CD4-positive, alpha-beta T cell treated with Interleukin-2 at 100 ng/mL for 4 hours (primary cell): Measurements from ENCODE around the gene SLC13A5.
"Not testable (repeated sequence)": the region's sequence is repeated elsewhere in the genome, so short reads cannot be mapped to it uniquely, and the experiment has no call there.

Source experiments
- DNase-seq: peaks from one replicate; pipeline ENCODE4 v3.0.0-alpha.2; 2020; ENCODE audit warnings: low spot score

The SLC13A5 gene

DNA sequence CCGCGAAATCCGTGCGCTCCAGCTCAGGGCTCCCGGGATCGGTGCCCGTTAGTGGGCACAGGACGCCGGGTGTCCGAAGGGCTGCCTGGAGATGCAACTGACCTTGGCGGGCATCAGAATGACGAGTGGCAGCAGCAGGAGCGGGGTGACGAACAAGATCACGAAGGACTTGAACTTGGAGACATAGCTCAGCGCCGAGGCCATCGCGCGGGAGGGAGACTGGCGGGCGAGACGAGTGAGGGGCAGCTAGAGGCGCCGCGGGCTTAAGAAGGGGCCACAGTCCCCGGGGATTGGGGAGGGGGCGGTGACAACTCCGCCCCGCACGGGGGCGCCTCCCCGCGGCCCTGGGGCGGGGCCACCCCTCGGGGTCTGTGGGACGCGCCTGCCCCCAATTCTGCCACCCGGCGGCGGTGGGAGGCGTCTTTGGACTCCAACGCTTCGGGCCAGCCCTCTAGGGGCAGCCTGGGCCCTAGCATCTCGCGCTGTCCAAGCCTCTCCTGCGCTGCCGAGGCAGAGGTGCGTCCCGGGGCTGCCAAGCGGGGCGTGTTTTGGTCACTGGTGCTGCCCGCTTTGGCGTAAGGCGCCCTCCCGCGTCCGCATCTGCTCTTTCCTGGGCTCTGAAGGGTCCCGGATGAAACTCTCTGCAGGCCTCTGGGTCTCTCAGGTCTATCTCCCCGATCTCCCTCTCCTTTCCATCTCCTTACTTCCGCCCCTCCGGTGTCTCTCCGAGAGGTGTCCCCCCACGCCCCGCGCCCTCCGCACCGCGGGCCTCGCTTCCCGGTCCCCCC, at the start of gene SLC13A5:
TSS of gene SLC13A5 (minus strand) at position 240 of the 788 bp plus-strand sequence. CDS start at position 204, 36 bp downstream.
- no peak for DNase-seq

DNA sequence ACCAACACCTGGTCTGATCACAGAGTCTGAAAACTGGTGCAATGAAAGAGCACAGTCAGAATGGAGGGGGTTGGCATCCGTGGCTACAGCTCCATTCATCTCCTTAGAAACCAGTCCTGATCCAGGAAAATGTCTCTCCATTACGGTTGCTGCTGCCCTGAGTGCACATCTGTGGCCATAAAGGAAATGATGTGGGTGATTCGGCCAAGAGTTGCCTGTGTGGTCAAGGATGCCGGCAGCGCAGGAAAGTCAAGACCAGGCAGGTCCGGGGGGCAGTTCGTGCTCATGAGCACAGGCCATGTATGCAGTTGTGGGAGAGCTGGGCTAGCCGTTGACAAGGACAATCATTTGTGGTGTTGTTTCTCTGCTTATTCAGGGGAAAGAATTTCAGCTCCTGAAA, 48.6 kb upstream of the SLC13A5 start:
- no peak for DNase-seq

DNA sequence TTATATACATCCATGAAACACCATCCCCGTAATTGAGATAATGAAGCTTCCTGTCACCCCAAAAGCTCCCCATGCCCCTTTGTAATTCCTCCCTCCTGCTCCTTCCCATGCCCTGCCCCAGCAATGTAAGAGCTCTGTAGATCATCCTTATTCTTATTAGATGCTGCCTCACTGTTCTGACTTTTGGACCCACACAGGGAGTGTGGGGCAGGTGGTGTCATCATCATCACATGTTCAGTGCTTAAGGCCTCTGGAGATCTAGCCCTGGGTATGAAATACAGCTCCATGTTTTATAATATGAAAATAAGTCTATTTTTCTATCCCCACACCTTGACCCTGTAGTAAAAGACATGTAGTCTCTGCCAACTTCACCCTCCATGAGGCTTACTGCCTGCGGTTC, 44.6 kb upstream of the SLC13A5 start:
- no peak for DNase-seq

DNA sequence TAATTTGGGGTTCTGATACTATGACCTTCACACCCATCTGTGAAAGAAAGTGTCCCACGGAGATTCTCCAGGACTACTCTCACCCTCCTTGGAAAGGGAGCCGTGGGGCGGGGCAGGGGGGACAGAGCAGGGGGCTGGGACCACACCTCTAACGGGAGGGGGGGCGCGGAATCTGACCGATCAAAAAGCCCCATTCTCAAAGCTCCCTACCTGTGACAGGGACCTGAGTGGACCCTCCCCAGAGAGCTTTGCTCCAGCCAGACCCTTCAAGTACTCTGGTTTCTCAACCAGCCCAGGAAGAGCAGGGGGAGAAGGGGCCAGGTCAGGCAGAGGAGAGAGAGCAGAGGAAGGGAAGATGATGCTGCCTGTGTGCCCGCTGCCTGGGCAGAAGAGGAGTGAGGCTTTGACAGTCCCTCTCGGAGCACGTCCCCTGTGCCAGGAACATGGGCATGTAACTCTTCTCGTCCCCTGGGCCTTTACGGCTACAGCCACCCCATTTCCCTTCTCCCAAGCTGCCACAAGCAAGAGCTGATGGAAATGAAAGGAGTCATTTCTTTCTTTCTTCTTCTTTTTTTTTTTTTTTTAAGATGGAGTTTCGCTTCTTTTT, 43.4 kb upstream of the SLC13A5 start:
- DNase-seq = no peak

- DNase-seq = peak; percentile 65
Observed at GRCh38 chr17:6755731-6756184, 42.6 kb upstream of the SLC13A5 start, which contains the start of gene XAF1. XAF1 (plus strand) TSS chr17:6756046; CDS start chr17:6756079, 33 bp downstream.

DNA sequence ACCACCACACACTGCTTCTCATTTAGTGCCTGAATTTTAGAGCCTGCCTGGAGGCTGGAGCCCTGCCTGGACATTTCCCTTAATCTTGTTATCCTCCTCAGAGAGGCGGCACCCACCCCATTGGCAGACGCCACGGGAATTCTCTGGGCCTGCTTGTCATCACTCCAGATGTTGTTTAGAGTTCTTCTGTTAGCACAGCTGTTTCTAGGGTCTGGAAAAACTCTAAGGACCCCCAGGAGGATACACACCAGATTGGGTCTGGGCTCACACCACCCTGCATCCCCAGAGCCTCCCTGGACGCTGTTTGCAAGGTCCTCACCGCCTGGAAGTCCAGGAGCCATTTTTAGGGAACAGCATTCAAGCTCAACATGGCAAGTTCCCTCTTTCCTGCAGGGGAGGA, 42.1 kb upstream of the SLC13A5 start:
- no peak for DNase-seq

DNA sequence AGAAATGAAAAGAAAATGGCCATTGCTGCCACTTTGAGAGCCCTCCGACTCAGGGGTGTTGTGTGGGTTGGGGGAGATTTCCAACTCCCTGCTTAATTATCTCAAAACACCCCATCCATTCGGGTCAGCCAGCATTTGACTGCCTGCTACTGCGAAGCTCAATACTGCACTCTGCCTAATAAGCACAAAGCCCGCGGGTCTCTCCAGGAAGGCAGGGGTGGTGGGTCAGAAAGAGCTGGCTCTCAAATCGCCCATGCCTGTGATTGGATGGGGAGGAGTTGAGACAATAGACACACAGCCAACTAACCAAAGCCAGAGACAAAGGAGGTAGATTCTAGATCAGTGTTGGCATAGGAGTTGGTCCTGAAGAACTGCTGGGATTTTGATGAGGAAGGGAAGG, 40.4 kb upstream of the SLC13A5 start:
- DNase-seq = no peak

DNA sequence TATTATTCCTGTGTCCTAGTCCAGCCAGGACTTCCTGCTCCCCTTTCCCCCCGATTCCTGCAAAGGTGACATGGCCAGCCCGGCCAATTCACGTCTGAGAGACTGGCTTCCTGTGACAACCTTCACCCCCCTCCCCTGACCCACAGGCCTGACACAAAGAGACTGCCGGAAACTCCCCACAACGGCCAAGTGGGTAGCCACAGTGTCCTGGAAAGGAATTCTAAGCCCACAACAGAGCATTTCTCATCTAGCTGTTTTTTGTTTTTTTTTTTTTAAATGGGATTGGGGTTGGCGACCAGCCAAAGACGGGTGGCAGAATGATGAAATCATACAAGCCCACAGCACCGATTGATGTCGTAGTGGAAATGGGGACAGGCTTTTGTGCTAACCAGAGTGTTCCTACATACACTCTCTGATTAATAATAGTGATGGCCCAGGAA, 39.9 kb upstream of the SLC13A5 start:
- peak; percentile 60 for DNase-seq

GRCh38 chr17:6752068-6752909, 39.1 kb upstream of the SLC13A5 start:
- no peak for DNase-seq

DNA sequence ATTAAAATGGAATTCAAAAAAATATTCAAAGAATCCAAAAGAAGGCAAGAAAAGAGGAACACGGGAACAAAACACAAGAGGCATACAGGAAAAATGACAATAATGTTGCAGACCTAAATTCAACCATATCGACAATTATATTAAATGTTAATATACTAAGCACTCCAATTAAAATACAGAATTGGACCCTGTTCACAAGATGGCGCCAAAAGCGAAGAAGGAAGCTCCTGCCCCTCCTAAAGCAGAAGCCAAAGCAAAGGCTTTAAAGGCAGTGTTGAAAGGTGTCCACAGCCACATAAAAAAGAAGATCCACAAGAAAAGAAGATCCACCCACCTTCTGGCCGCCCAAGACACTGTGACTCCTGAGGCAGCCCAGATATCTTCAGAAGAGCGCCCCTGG, 36.4 kb upstream of the SLC13A5 start:
- peak; percentile 31 for DNase-seq

- no peak for DNase-seq
Observed at GRCh38 chr17:6748617-6749016, 35.4 kb upstream of the SLC13A5 start.

DNA sequence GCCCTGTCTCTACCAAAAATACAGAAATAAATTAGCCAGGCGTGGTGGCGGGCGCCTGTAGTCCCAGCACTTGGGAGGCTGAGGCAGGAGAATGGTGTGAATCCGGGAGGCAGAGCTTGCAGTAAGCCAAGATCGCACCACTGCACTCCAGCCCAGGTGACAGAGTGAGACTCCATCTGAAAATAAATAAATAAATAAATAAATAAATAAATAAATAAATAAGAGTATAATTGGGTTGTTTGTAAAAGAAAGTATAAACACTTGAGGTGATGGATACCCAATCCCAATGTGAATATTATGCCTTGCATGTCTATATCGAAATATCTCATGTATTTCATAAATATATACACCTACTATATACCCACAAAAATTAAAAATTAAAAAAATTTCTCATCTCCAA, 33.5 kb upstream of the SLC13A5 start:
- not testable (repeated sequence) for DNase-seq

GRCh38 chr17:6729531-6729930, 16.4 kb upstream of the SLC13A5 start:
- no peak for DNase-seq

- DNase-seq = no peak
Observed at GRCh38 chr17:6724009-6724408, 10.8 kb upstream of the SLC13A5 start.

GRCh38 chr17:6721744-6722143, 8.6 kb upstream of the SLC13A5 start:
- DNase-seq = no peak

DNA sequence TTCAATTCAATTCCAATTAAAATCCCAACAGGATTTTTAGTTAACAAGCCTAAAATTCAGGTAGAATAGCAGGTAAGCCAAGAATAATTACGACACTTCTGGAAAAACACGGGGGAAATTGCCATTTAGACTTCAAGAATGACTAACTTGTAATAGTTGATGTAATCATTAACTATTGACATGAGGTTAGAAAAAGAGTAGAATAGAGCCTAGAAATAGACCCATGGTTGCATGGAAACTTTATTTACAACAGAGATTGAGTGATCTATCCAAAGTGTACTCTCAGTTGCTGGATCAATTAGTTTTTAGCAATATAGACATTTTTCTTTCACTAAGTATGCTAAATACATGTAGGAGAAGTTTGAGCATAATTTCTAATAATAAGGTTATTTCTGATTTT, 3.6 kb upstream of the SLC13A5 start:
- DNase-seq = no peak

- DNase-seq = no peak
Observed at GRCh38 chr17:6714315-6714874, 1.2 kb upstream of the SLC13A5 start.

- no peak for DNase-seq
Observed at GRCh38 chr17:6713918-6714271, 726 bp upstream of the SLC13A5 start.

- no peak for DNase-seq
Observed at GRCh38 chr17:6712854-6713129, 377 bp downstream of the SLC13A5 start.

DNA sequence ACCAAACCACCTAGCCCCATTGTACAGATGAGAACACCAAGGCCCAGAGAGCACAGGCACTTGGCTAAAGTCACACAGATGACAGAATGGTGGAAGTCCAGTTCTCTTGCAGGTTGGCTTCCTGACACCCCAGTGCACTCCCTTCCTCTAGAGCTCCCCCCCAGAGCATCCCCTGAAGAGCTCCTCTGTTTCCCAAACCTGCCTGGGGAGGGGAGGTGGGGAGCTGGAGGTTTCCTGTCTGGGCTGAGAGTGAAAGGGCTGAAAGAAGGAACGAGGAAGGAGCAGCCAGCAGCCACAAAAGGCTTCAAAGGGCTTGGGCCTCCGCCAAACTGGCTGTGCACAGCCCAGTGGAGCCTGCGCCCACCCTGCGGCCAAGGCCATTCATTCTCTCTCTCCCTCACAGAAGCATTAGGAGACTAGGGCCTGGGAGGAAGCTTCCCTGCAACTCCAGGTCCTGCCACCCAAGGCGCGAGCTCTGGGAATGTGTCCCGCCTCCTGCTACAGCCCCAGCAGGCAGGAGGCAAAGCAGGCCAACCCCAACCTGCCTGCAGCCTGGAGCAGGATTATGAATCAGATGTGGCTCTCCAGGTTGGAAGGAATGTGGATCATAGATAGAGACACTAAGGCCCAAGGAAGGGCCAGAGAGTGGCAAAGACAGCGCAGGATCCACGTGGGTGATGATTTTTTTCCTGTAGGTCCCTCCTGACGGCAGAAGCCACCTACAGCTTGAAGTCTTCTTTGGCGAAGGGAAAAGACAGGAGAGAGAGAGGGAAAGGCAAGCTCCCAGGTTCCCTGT, 913 bp downstream of the SLC13A5 start:
- no peak for DNase-seq

DNA sequence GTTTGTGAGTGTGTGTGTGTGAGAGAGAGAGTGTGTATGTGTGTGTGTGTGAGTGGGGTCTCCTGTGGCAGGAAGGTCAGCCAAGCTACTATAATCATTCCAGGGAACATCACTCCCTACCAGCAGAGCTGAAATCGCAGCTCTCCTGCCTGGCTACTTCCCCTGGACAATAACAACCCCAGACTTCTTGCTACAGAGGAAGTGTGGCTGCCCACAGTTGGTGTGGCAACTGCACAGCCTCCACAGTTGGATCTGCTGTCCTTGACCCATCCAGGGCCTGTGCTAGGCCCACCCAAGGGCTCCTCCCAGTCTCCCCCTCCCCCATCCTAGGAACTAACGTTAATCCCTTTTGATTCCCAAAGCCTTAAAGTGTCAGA, 1.5 kb downstream of the SLC13A5 start:
- no peak for DNase-seq
